Muscle of arm (tissue), 12 donors: ENCODE measurements around the gene RAB28. TPM values are rescaled to one million over a fixed set of nuclear protein-coding genes. Genes with fewer than 3 reads are reported as not detected.

Experiments used
- DNase-seq: peaks from one replicate; pipeline ENCODE4 v3.0.0-alpha.2; 2013
- polyA plus RNA-seq, 12 donors: library from polyadenylated mRNA; unstranded; fragments of 120-200 nt; gene quantifications; one replicate each; pipeline ENCODE4 v1.2.1, GENCODE V29; 2013; ENCODE audit not compliant: insufficient read length in 12 of 12

Gene RAB28
- polyA plus RNA-seq, 12 donors, result 13.4 to 22.8 (median 18.8) TPM; not detected in 1

DNA sequence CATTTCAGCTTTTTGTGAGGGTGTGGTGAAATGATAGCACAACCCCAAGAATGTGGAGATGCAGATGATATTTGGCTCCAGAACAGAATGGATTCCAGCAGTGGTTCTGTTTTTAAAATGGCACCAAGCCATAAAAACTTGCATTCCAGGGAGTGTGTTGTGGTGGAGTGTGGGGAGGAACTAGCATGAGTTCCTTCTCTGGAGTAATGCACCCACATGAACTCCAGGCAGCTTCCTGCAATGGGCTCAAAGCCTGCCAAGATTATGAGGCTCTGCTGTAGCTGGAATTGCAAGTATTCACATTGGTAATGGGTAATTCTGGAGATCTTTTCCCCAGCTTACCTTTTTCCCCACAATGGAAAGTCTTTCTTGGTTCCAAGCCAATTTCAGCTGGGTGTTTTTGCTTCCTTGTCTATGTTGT, 161.4 kb downstream of the RAB28 start:
- no peak for DNase-seq

Other genes starting within 250 kb of the RAB28 start
- under 1 TPM in 6 of 12 donors, not detected in 6; 0.09 to 0.21 (median 0.12) TPM for gene NKX3-2, start 60.2 kb upstream of the RAB28 start, polyA plus RNA-seq
- 10 to 100 TPM in 11 of 12 donors, not detected in 1; 30.4 to 51.0 (median 36.4) TPM for gene BOD1L1, start 143.4 kb upstream of the RAB28 start, polyA plus RNA-seq